ENCODE results near the gene GFPT2.

The GFPT2 gene

DNA sequence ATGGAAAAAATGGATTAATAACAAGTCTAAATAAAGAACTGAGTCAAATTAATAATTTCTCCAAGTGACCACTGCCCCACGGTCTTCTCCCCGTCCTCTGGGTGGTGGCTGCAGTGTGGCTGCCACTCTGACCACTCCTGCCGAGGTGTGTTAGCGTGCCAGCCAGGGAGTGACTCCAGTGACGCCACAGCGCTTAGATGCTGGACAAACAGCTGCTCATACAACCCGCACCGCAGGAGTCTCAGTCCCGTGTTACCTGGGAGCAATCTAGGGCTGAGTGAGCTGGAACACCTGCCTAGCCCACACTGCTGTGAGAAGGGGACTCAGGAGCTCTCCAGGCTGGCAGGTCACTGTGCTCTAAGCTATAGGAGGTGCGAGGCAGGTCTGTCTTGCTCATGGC, 71.4 kb downstream of the GFPT2 start:
- DNase-seq (ENCODE audit: low read depth), result no peak

DNA sequence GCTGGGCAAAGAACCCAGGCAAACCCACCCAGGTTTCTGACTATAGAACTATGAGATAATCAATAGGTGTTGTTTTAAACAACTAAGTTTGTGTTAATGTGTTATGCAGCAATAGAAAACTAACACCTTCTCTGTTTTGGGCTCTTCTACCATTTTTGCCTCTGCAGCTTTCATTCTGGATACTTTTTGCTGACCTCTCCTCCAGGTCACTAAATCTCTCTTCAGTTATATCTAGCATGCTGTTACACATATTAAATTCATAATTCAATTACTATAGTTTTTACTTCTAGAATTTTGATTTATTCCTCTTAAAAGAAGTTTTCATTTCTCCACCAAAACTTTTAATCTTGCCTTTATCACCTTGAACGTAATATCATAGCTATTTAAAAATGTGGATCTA, 78.4 kb downstream of the GFPT2 start:
- DNase-seq (ENCODE audit: low read depth), result no peak

DNA sequence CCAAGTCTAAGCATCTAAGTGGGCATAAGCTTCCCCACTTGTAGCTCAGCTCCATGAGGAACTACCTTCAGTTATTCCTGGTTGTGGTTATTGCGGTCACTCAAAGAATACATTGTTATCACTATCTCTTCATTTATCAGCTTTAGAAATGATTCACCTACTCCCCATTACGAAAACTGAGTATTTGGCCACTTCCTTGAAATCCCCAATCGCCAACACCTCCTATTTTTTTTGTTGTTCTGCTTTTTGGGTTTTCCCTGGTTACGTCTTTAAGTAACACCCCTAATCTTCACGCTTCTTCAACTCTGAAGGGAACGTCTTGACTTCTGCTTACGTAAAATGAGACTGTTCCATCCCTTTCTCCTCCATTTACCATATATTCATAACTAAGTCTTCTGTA, 81.9 kb downstream of the GFPT2 start:
- no peak for DNase-seq (ENCODE audit: low read depth)

DNA sequence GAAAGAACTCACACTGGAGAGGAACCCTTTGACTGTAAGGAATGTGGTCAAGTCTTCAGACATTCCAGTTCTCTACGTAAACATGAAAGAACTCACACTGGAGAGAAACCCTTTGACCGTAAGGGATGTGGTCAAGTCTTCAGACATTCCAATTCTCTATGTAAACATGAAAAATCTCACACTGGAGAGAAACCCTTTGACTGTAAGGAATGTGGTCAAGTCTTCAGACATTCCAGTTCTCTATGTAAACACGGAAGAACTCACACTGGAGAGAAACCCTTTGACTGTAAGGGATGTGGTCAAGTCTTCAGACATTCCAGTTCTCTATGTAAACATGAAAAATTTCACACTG, 93.9 kb downstream of the GFPT2 start:
- DNase-seq (ENCODE audit: low read depth), result no peak

DNA sequence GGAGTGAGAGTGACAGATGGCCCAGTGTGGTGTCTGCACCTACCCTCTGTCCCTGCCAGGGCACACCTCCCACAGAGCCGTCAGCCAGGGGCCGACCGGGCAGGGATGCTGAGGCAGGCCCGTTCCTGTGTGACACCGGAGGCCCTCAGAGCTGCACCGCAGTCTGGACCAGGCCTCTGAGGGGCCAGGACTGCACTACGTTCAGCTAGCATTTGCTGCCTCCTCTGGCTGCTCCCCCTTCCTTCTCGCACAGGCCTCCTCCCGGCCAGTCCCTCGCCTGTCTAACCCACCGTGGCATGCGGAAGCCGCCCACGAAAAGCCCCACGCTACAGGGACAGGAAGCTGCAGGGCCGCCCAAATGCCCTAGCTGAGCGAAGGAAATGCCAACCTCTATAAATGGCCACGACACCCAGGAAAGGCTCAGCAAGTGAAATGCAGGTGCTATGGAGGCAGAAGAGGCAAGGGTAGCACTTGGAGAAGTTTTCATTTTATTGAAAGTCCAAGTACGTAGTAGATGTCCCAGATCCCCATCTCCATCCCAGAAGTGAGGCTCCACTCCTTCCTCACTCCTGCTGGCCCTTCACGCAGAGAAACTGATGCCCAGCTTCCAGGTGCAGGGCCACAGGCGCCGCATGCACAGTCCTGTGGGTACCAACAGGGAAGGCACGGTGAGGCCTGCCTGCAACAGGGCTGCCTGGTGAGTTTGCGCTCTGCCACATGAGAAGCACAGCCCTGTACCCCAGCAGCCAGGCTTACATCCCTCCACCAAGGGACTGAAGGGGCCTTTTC, 99.9 kb downstream of the GFPT2 start:
- DNase-seq (ENCODE audit: low read depth), result no peak

DNA sequence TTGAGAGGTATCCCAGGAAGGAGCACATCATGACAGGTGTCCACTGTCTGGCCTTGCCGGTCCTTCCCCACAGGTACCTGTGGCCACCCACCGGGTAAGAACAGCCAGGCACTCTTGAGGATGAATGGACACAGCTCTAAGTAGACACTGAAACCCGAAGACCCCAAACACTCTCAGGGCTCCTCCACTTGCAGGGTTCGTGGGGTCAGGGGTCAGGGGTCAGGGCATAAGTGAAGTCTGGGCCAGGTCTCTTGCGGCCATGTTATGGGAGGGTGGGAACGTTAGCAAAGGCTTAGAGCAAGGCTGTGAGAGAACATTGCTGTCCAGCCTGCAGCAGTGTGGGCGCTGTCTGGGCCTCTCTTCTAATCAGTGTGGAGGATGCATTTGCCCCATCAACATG, 101.2 kb downstream of the GFPT2 start:
- DNase-seq (ENCODE audit: low read depth), result no peak

DNA sequence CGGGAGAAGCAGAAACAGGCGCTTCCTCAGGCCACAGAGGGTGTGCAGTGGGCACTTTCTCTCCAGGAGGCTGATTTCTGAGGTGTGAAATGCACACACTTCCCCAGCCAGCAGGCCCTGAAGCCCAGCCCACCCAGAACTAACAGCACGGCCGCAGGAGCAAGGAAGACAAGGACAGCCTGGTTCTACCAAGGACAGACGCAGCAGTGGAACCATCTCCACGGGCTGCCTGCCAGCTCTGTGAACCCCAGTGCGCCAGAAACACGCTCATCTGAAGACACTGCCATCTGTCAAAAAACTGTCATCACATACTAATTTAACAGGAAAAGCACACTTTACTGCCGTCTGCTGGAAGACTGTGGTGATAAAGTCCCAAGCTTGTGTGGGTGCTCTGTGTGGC, 102.0 kb downstream of the GFPT2 start:
- no peak for DNase-seq (ENCODE audit: low read depth)
